Measurements from ENCODE around the gene SLC35D1.
"Not testable (repeated sequence)": the region's sequence is repeated elsewhere in the genome, so short reads cannot be mapped to it uniquely, and the experiment has no call there.

GRCh38 chr1:66979621-66980020 is 74.3 kb downstream of the SLC35D1 start:
- TF ChIP-seq POLR2A (IDR thresholded peaks at IDR 0.05); CTCF (IDR thresholded peaks at IDR 0.05 in 4 of 5, conservative IDR thresholded peaks at IDR 0.05 in 1 of 5): not testable (repeated sequence)

Data from gastrocnemius medialis (tissue), 4 donors.